ENCODE measurements around the gene EPSTI1.
"Not testable (repeated sequence)": the region's sequence is repeated elsewhere in the genome, so short reads cannot be mapped to it uniquely, and the experiment has no call there.

Gene EPSTI1

GRCh38 chr13:42894765-42895243, 97.2 kb downstream of the EPSTI1 start:
- no peak for DNase-seq (ENCODE audit: low read depth in 1 of 2, low spot score in 1 of 2)

GRCh38 chr13:42893214-42893671, 98.8 kb downstream of the EPSTI1 start:
- DNase-seq (ENCODE audit: low read depth in 1 of 2, low spot score in 1 of 2), result no peak

GRCh38 chr13:42892760-42893159, 99.3 kb downstream of the EPSTI1 start:
- DNase-seq (ENCODE audit: low read depth in 1 of 2, low spot score in 1 of 2), result no peak

GRCh38 chr13:42891591-42891990, 100.5 kb downstream of the EPSTI1 start:
- no peak for DNase-seq (ENCODE audit: low read depth in 1 of 2, low spot score in 1 of 2)

- DNase-seq (ENCODE audit: low read depth in 1 of 2, low spot score in 1 of 2), result no peak
These were observed 106.7 kb downstream of the EPSTI1 start for GRCh38 chr13:42885325-42885724.

- no peak for DNase-seq (ENCODE audit: low read depth in 1 of 2, low spot score in 1 of 2)
These were observed 108.1 kb downstream of the EPSTI1 start for GRCh38 chr13:42883771-42884467.

GRCh38 chr13:42883142-42883541, 108.9 kb downstream of the EPSTI1 start:
- DNase-seq (ENCODE audit: low read depth in 1 of 2, low spot score in 1 of 2), result no peak

- DNase-seq (ENCODE audit: low read depth in 1 of 2, low spot score in 1 of 2), result no peak
These were observed 111.9 kb downstream of the EPSTI1 start for GRCh38 chr13:42880056-42880605.

GRCh38 chr13:42878721-42879120, 113.3 kb downstream of the EPSTI1 start:
- DNase-seq (ENCODE audit: low read depth in 1 of 2, low spot score in 1 of 2), result no peak

- DNase-seq (ENCODE audit: low read depth in 1 of 2, low spot score in 1 of 2), result no peak
These were observed 115.0 kb downstream of the EPSTI1 start for GRCh38 chr13:42876887-42877545.

GRCh38 chr13:42876270-42876714, 115.7 kb downstream of the EPSTI1 start:
- DNase-seq (ENCODE audit: low read depth in 1 of 2, low spot score in 1 of 2), result no peak

- no peak for DNase-seq (ENCODE audit: low read depth in 1 of 2, low spot score in 1 of 2)
These were observed 116.4 kb downstream of the EPSTI1 start for GRCh38 chr13:42875475-42876269.

- no peak for DNase-seq (ENCODE audit: low read depth in 1 of 2, low spot score in 1 of 2)
These were observed 117.8 kb downstream of the EPSTI1 start for GRCh38 chr13:42874221-42874620.

GRCh38 chr13:42873081-42873480, 119.0 kb downstream of the EPSTI1 start:
- no peak for DNase-seq (ENCODE audit: low read depth in 1 of 2, low spot score in 1 of 2)

- DNase-seq (ENCODE audit: low read depth in 1 of 2, low spot score in 1 of 2), result no peak
These were observed 124.8 kb downstream of the EPSTI1 start for GRCh38 chr13:42867232-42867631.

- DNase-seq (ENCODE audit: low read depth in 1 of 2, low spot score in 1 of 2), result no peak
These were observed 126.3 kb downstream of the EPSTI1 start for GRCh38 chr13:42865768-42866102.

- DNase-seq (ENCODE audit: low read depth in 1 of 2, low spot score in 1 of 2), result no peak
These were observed 126.9 kb downstream of the EPSTI1 start for GRCh38 chr13:42864952-42865767.

GRCh38 chr13:42862370-42862769, 129.7 kb downstream of the EPSTI1 start:
- not testable (repeated sequence) for DNase-seq (ENCODE audit: low read depth in 1 of 2, low spot score in 1 of 2)

GRCh38 chr13:42860485-42860884, 131.6 kb downstream of the EPSTI1 start:
- no peak for DNase-seq (ENCODE audit: low read depth in 1 of 2, low spot score in 1 of 2)

- DNase-seq (ENCODE audit: low read depth in 1 of 2, low spot score in 1 of 2), result no peak
These were observed 132.3 kb downstream of the EPSTI1 start for GRCh38 chr13:42859760-42860159.

- no peak for DNase-seq (ENCODE audit: low read depth in 1 of 2, low spot score in 1 of 2)
These were observed 136.6 kb downstream of the EPSTI1 start for GRCh38 chr13:42855410-42855809.
